H1 (cell line): ENCODE data around the gene PLCB4. TPM values are rescaled to one million over a fixed set of nuclear protein-coding genes. Genes with fewer than 3 reads are reported as not detected.
"Not testable (repeated sequence)": the region's sequence is repeated elsewhere in the genome, so short reads cannot be mapped to it uniquely, and the experiment has no call there.

Experiments
- CTCF ChIA-PET: fragments of 300-600 bp; sonication (Branson Sonifier 250); formaldehyde crosslinking; loops from one replicate; lab custom pipeline; 2021; ENCODE audit not compliant: partially characterized antibody; lab: Charles Lee
- POLR2A ChIA-PET: fragments of 300-600 bp; sonication (Branson Sonifier 250); formaldehyde crosslinking; loops from one replicate; lab custom pipeline; 2021; ENCODE audit warnings: inconsistent platforms; ENCODE audit not compliant: partially characterized antibody; lab: Charles Lee
- DNase-seq, 2 experiments: peaks; one replicate each; pipeline versions ENCODE4 v3.0.0 to v3.0.0-alpha.2; 2010 to 2022; ENCODE audit warnings: low spot score in 2 of 2, low read depth in 1 of 2, mixed read lengths in 1 of 2
- FAIRE-seq: peaks from 2 replicates; lab custom pipeline; 2011; peaks lifted over from hg19 to GRCh38; lab: Jason Lieb, UNC
- H2AFZ ChIP-seq: 2 replicates; pipeline ENCODE4 v1.8.1; 2012; ENCODE audit warnings: low read length, inconsistent platforms
- H2AK5ac ChIP-seq: 2 replicates; pipeline ENCODE4 v1.6.1; 2013; ENCODE audit warnings: low read depth, low read length
- H2BK120ac ChIP-seq: replicated peaks from 2 replicates; pipeline ENCODE3; 2013; ENCODE audit warnings: low read depth, low read length, inconsistent platforms
- H2BK12ac ChIP-seq: 2 replicates; pipeline ENCODE4 v1.6.1; 2013; ENCODE audit warnings: low read depth, low read length
- H2BK15ac ChIP-seq: 2 replicates; pipeline ENCODE4 v1.6.1; 2013; ENCODE audit warnings: low read length
- H2BK20ac ChIP-seq: 2 replicates; pipeline ENCODE4 v1.6.1; 2013; ENCODE audit warnings: low read length
- H2BK5ac ChIP-seq: 2 replicates; pipeline ENCODE4 v1.6.1; 2013; ENCODE audit warnings: low read depth, low read length
- H3K14ac ChIP-seq: 2 replicates; pipeline ENCODE4 v1.6.1; 2013; ENCODE audit warnings: inconsistent platforms; ENCODE audit not compliant: insufficient read length
- H3K18ac ChIP-seq: 2 replicates; pipeline ENCODE4 v1.6.1; 2013; ENCODE audit warnings: low read length; ENCODE audit errors: extremely low read depth
- H3K23ac ChIP-seq: 2 replicates; pipeline ENCODE4 v1.6.1; 2013; ENCODE audit warnings: inconsistent platforms; ENCODE audit not compliant: insufficient read length
- H3K23me2 ChIP-seq: 2 replicates; pipeline ENCODE4 v1.6.1; 2013; ENCODE audit warnings: low read depth, low read length
- H3K27ac ChIP-seq: 2 replicates; pipeline ENCODE4 v1.6.1; 2011; ENCODE audit warnings: low read depth, low read length, inconsistent platforms
- H3K27me3 ChIP-seq, 4 experiments: replicated peaks in 1 of 4; 1 replicate in 1 of 4; 2 replicates in 3 of 4; pipeline versions ENCODE4 v1.6.1 to v1.8.1; 2011 to 2013; ENCODE audit warnings: low read length in 3 of 4, mild to moderate bottlenecking in 3 of 4, inconsistent platforms in 2 of 4, mixed read lengths in 2 of 4, moderate library complexity in 1 of 4; ENCODE audit not compliant: control insufficient read depth in 3 of 4, insufficient read depth in 3 of 4; ENCODE audit errors: extremely low read depth in 1 of 4
- H3K36me3 ChIP-seq, 4 experiments: 2 replicates each; pipeline versions ENCODE4 v1.6.1 to v1.8.1; 2011 to 2013; ENCODE audit warnings: mild to moderate bottlenecking in 4 of 4, low read length in 3 of 4, moderate library complexity in 2 of 4, control low read depth in 1 of 4, inconsistent platforms in 1 of 4; ENCODE audit not compliant: insufficient read depth in 4 of 4, control insufficient read depth in 2 of 4
- H3K4ac ChIP-seq: replicated peaks from 2 replicates; pipeline ENCODE3; 2013; ENCODE audit warnings: low read length, low read depth, mixed read lengths, inconsistent platforms; ENCODE audit not compliant: insufficient read length
- H3K4me1 ChIP-seq, 4 experiments: replicated peaks in 1 of 4; 1 replicate in 1 of 4; 2 replicates in 3 of 4; pipeline versions ENCODE4 v1.6.1 to v1.8.1; 2011 to 2013; ENCODE audit warnings: low read length in 3 of 4, inconsistent platforms in 2 of 4, mixed read lengths in 1 of 4; ENCODE audit not compliant: insufficient read depth in 4 of 4, control insufficient read depth in 3 of 4
- H3K4me2 ChIP-seq, 2 experiments: 2 replicates each; pipeline versions ENCODE4 v1.6.1 to v1.8.1; 2011 to 2013; ENCODE audit warnings: low read depth in 2 of 2, low read length in 2 of 2, control low read depth in 1 of 2, inconsistent platforms in 1 of 2, mild to moderate bottlenecking in 1 of 2; ENCODE audit not compliant: insufficient read depth in 1 of 2
- H3K4me3 ChIP-seq, 4 experiments: fragments of 200-600, 300-600 bp in 1 of 4; sonication (generic), shearing (Covaris generic), sonication (Bioruptor Twin) in 1 of 4; 2 replicates each; pipeline versions ENCODE4 v1.5.1 to v1.8.1; 2011 to 2016; ENCODE audit warnings: low read length in 4 of 4, low read depth in 3 of 4, control low read depth in 2 of 4, inconsistent platforms in 2 of 4, mild to moderate bottlenecking in 2 of 4, mixed read lengths in 1 of 4, moderate library complexity in 1 of 4; ENCODE audit not compliant: insufficient read depth in 2 of 4; ENCODE audit errors: extremely low read depth in 1 of 4
- H3K56ac ChIP-seq: replicated peaks from 2 replicates; pipeline ENCODE3; 2013; ENCODE audit warnings: low read depth, mild to moderate bottlenecking, mixed read lengths, low read length, inconsistent platforms; ENCODE audit not compliant: insufficient read length
- H3K79me1 ChIP-seq: 2 replicates; pipeline ENCODE4 v1.6.1; 2013; ENCODE audit warnings: low read depth, low read length, control low read depth
- H3K79me2 ChIP-seq, 2 experiments: 2 replicates each; pipeline versions ENCODE4 v1.6.1 to v1.8.1; 2012 to 2013; ENCODE audit warnings: low read length in 2 of 2, mild to moderate bottlenecking in 2 of 2, inconsistent platforms in 1 of 2; ENCODE audit not compliant: insufficient read depth in 2 of 2, control insufficient read depth in 1 of 2
- H3K9ac ChIP-seq, 4 experiments: replicated peaks in 1 of 4; 1 replicate in 1 of 4; 2 replicates in 3 of 4; pipeline versions ENCODE4 v1.6.1 to v1.8.1; 2011 to 2013; ENCODE audit warnings: low read depth in 3 of 4, low read length in 3 of 4, control low read depth in 2 of 4, mild to moderate bottlenecking in 2 of 4, moderate library complexity in 2 of 4, inconsistent platforms in 1 of 4; ENCODE audit errors: extremely low read depth in 1 of 4
- H3K9me3 ChIP-seq, 2 experiments: 2 replicates each; pipeline versions ENCODE4 v1.6.1 to v1.8.1; 2012 to 2013; ENCODE audit warnings: mild to moderate bottlenecking in 2 of 2, moderate library complexity in 2 of 2, control low read depth in 1 of 2, inconsistent platforms in 1 of 2, low read depth in 1 of 2, low read length in 1 of 2, mixed read lengths in 1 of 2; ENCODE audit not compliant: insufficient read depth in 2 of 2
- H4K20me1 ChIP-seq, 2 experiments: replicated peaks in 1 of 2; 2 replicates each; pipeline versions ENCODE3 to v1.8.1; 2011 to 2013; ENCODE audit warnings: inconsistent platforms in 2 of 2, low read length in 2 of 2, mild to moderate bottlenecking in 1 of 2; ENCODE audit not compliant: insufficient read depth in 2 of 2, control insufficient read depth in 1 of 2
- H4K5ac ChIP-seq: 2 replicates; pipeline ENCODE4 v1.6.1; 2013; ENCODE audit warnings: low read length, low read depth, mixed read lengths, inconsistent platforms; ENCODE audit not compliant: insufficient read length
- H4K8ac ChIP-seq: 2 replicates; pipeline ENCODE4 v1.8.0; 2013; ENCODE audit warnings: mild to moderate bottlenecking, moderate library complexity, low read length, inconsistent platforms; ENCODE audit not compliant: insufficient read depth; ENCODE audit errors: extremely low read depth
- H4K91ac ChIP-seq: replicated peaks from 2 replicates; pipeline ENCODE3; 2013; ENCODE audit warnings: low read length, mixed read lengths, inconsistent platforms; ENCODE audit not compliant: insufficient read length
- MAFK ChIP-seq: IDR thresholded peaks from 2 replicates; pipeline ENCODE4 v1.6.1; 2012; ENCODE audit warnings: low read depth, mild to moderate bottlenecking, improper control_type of control experiment, low read length
- WGBS, 2 experiments: shearing (Covaris generic) in 1 of 2; methylation state at CpG; one replicate each; pipeline versions ENCODE4 v1.1.6 to v1.1.7; 2013 to 2015; ENCODE audit warnings: low lambda C conversion rate in 2 of 2, mixed read lengths in 2 of 2, inconsistent platforms in 1 of 2, low coverage in 1 of 2, missing lambda C conversion rate in 1 of 2; ENCODE audit not compliant: insufficient replicate concordance in 2 of 2, insufficient coverage in 1 of 2, insufficient read length in 1 of 2; ENCODE audit errors: extremely low coverage in 1 of 2, missing lambda C conversion rate in 1 of 2; 5-methylcytosine and 5-hydroxymethylcytosine counted together
- polyA plus RNA-seq, 7 experiments: library from polyadenylated mRNA; depleted of rRNA in 3 of 7; stranded (reverse) in 5 of 7; unstranded in 2 of 7; fragments of >200 nt in 5 of 7; fragments of 200-250 nt in 2 of 7; gene quantifications; 1 replicate in 5 of 7; 2 replicates in 1 of 7; 4 replicates in 1 of 7; pipeline versions ENCODE4 v1.2.1 to v1.2.3, GENCODE V29; 2011 to 2013; ENCODE audit warnings: missing spikeins in 2 of 7, mixed read lengths in 2 of 7
- total RNA-seq: library from RNA; stranded (reverse); fragmentation: NEBNext Ultra II Directional; extraction: Animal tissue kit (Norgen Biotek cat#: 25700); gene quantifications from 2 replicates; pipeline ENCODE4 v1.2.1, GENCODE V29; 2021

PLCB4 gene
- total and polyA plus RNA-seq, 2 of the 8 experiments (the other 6 are each of a cell fraction or from before 2014, with no cell fraction given) = 3.2 to 14.1 TPM

DNA sequence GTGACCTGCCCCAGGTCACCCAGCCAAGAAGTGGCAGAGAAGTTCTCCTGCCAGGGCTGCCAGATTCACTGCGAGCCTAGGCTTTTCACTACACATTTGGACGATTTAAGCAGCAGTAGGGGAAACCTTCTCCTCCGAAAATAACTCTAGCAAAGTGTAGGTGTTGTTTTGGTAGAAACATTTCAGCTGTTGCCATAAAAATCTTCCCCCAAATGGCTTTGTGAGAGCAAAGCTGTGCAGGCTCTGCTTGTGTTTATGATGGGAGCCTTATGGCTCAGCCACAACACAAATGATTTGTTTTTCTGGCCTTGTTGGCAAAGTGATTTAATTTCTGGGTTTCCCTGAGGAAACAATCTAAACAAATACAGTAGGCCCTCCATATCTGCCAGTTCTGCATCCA lies 81.8 kb downstream of the PLCB4 start (continued):
- TF ChIP-seq MAFK = no peak
- TF ChIP-seq, all 59 proteins: peak for 0

DNA sequence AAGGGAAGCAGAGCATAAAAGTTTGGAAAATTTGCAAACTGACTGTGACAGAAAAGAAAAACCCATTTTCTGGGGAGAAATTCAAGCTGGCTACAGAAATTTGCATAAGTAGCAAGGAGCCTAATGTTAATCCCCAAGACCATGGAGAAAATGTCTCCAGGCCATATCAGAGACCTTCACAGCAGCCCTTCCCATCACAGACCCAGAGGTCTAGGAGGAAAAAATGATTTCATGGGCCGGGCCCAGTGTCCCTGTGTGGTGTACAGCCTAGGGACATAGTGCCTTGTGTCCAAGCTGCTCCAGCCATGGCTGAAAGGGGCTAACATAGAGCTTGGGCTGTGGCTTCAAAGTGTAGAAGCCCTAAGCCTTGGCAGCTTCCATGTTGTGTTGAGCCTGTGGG lies 83.3 kb downstream of the PLCB4 start:
- H2AK5ac ChIP-seq, H3K27ac ChIP-seq, H4K8ac ChIP-seq, H3K23ac ChIP-seq, H2BK12ac ChIP-seq, H3K14ac ChIP-seq, H4K91ac ChIP-seq, H2AFZ ChIP-seq, H3K36me3 ChIP-seq, H3K4me3 ChIP-seq, H3K23me2 ChIP-seq, H2BK20ac ChIP-seq, H2BK120ac ChIP-seq, H3K4me2 ChIP-seq, H3K9ac ChIP-seq, H2BK15ac ChIP-seq, H3K4ac ChIP-seq, FAIRE-seq, H3K18ac ChIP-seq, H3K79me1 ChIP-seq, H3K56ac ChIP-seq, H2BK5ac ChIP-seq, H3K79me2 ChIP-seq, H3K27me3 ChIP-seq, POLR2A ChIA-PET, H4K20me1 ChIP-seq, H3K4me1 ChIP-seq, H4K5ac ChIP-seq, DNase-seq: not testable (repeated sequence)
- WGBS, 2 experiments = 33% methylated on average over 1 of the region's 1 CpG; no CpG with 5 or more reads in 1 of the 2 experiments
- H3K9me3 ChIP-seq = peaks cover 11 to 12% of the 10 kb centered on the region in 2 experiments; a peak in 3 of 4 replicates
- CTCF ChIA-PET = interaction anchor here (1.3 kb wide), 1 partner anchor 298 kb away, joined by 4 read pairs; no protein-coding TSS in a partner anchor
